ENCODE data around the gene GSAP.
A peak's percentile ranks its signal among the peaks of the same experiment; 100 is the strongest.

GSAP gene

GRCh38 chr7:77433901-77434300 lies 17.8 kb upstream of the GSAP start:
- TF ChIP-seq POLR2AphosphoS5 (IDR thresholded peaks at IDR 0.05; ENCODE audit: low read depth, low read length) (no peak), POLR2A (IDR thresholded peaks at IDR 0.05; ENCODE audit: low read depth, low read length) (no peak)
- FAIRE-seq (no peak), DNase-seq (ENCODE audit: insufficient read length) (no peak)

- TF ChIP-seq TAF1 (IDR thresholded peaks at IDR 0.05; ENCODE audit: borderline replicate concordance, low read depth, low read length) (no peak), POLR2AphosphoS5 (IDR thresholded peaks at IDR 0.05; ENCODE audit: low read depth, low read length) (no peak), POLR2A (IDR thresholded peaks at IDR 0.05; ENCODE audit: low read depth, low read length) (no peak)
- no peak for FAIRE-seq
Observed at GRCh38 chr7:77430927-77431326, 14.8 kb upstream of the GSAP start.

GRCh38 chr7:77428777-77429231 lies 12.7 kb upstream of the GSAP start:
- FAIRE-seq: no peak

More at GRCh38 chr7:77430927-77431326, 14.8 kb upstream of the GSAP start:
- no peak for DNase-seq (ENCODE audit: insufficient read length)

GRCh38 chr7:77427996-77428603 lies 12.0 kb upstream of the GSAP start:
- DNase-seq (ENCODE audit: insufficient read length) (no peak), FAIRE-seq (peak; percentile 48)
- TF ChIP-seq POLR2A (IDR thresholded peaks at IDR 0.05; ENCODE audit: low read depth, low read length) (no peak), POLR2AphosphoS5 (IDR thresholded peaks at IDR 0.05; ENCODE audit: low read depth, low read length) (no peak), TAF1 (IDR thresholded peaks at IDR 0.05; ENCODE audit: borderline replicate concordance, low read depth, low read length) (no peak)

More at GRCh38 chr7:77428777-77429231, 12.7 kb upstream of the GSAP start:
- no peak for DNase-seq (ENCODE audit: insufficient read length)
- TF ChIP-seq POLR2A (IDR thresholded peaks at IDR 0.05; ENCODE audit: low read depth, low read length): no peak
- TF ChIP-seq POLR2AphosphoS5 (IDR thresholded peaks at IDR 0.05; ENCODE audit: low read depth, low read length): no peak
- no peak for TF ChIP-seq TAF1 (IDR thresholded peaks at IDR 0.05; ENCODE audit: borderline replicate concordance, low read depth, low read length)

- DNase-seq (ENCODE audit: insufficient read length): no peak
- peak; percentile 64 for FAIRE-seq
Observed at GRCh38 chr7:77426521-77427051, 10.4 kb upstream of the GSAP start.

GRCh38 chr7:77426052-77426404 lies 9.9 kb upstream of the GSAP start:
- TF ChIP-seq POLR2AphosphoS5 (IDR thresholded peaks at IDR 0.05; ENCODE audit: low read depth, low read length) (no peak), POLR2A (IDR thresholded peaks at IDR 0.05; ENCODE audit: low read depth, low read length) (no peak), TAF1 (IDR thresholded peaks at IDR 0.05; ENCODE audit: borderline replicate concordance, low read depth, low read length) (no peak)
- FAIRE-seq (peak; percentile 36), DNase-seq (ENCODE audit: insufficient read length) (no peak)

More at GRCh38 chr7:77426521-77427051, 10.4 kb upstream of the GSAP start:
- no peak for TF ChIP-seq POLR2AphosphoS5 (IDR thresholded peaks at IDR 0.05; ENCODE audit: low read depth, low read length)
- TF ChIP-seq POLR2A (IDR thresholded peaks at IDR 0.05; ENCODE audit: low read depth, low read length): no peak
- TF ChIP-seq TAF1 (IDR thresholded peaks at IDR 0.05; ENCODE audit: borderline replicate concordance, low read depth, low read length): no peak

- DNase-seq (ENCODE audit: insufficient read length) (no peak), FAIRE-seq (no peak)
- TF ChIP-seq POLR2A (IDR thresholded peaks at IDR 0.05; ENCODE audit: low read depth, low read length) (no peak), TAF1 (IDR thresholded peaks at IDR 0.05; ENCODE audit: borderline replicate concordance, low read depth, low read length) (no peak), POLR2AphosphoS5 (IDR thresholded peaks at IDR 0.05; ENCODE audit: low read depth, low read length) (no peak)
Observed at GRCh38 chr7:77425101-77426051, 9.2 kb upstream of the GSAP start.

- TF ChIP-seq TAF1 (IDR thresholded peaks at IDR 0.05; ENCODE audit: borderline replicate concordance, low read depth, low read length): no peak
- no peak for TF ChIP-seq POLR2AphosphoS5 (IDR thresholded peaks at IDR 0.05; ENCODE audit: low read depth, low read length)
- no peak for TF ChIP-seq POLR2A (IDR thresholded peaks at IDR 0.05; ENCODE audit: low read depth, low read length)
- DNase-seq (ENCODE audit: insufficient read length) (no peak), FAIRE-seq (no peak)
Observed at GRCh38 chr7:77422500-77422899, 6.4 kb upstream of the GSAP start.

- TF ChIP-seq POLR2AphosphoS5 (IDR thresholded peaks at IDR 0.05; ENCODE audit: low read depth, low read length): no peak
- no peak for TF ChIP-seq POLR2A (IDR thresholded peaks at IDR 0.05; ENCODE audit: low read depth, low read length)
- no peak for TF ChIP-seq TAF1 (IDR thresholded peaks at IDR 0.05; ENCODE audit: borderline replicate concordance, low read depth, low read length)
- FAIRE-seq: no peak
- DNase-seq (ENCODE audit: insufficient read length): no peak
Observed at GRCh38 chr7:77420986-77421672, 5.0 kb upstream of the GSAP start.

GRCh38 chr7:77420438-77420837 lies 4.3 kb upstream of the GSAP start:
- no peak for FAIRE-seq
- TF ChIP-seq TAF1 (IDR thresholded peaks at IDR 0.05; ENCODE audit: borderline replicate concordance, low read depth, low read length) (no peak), POLR2A (IDR thresholded peaks at IDR 0.05; ENCODE audit: low read depth, low read length) (no peak), POLR2AphosphoS5 (IDR thresholded peaks at IDR 0.05; ENCODE audit: low read depth, low read length) (no peak)
- no peak for DNase-seq (ENCODE audit: insufficient read length)

GRCh38 chr7:77419102-77419501 lies 3.0 kb upstream of the GSAP start:
- DNase-seq (ENCODE audit: insufficient read length) (no peak), FAIRE-seq (no peak)
- no peak for TF ChIP-seq TAF1 (IDR thresholded peaks at IDR 0.05; ENCODE audit: borderline replicate concordance, low read depth, low read length)
- no peak for TF ChIP-seq POLR2A (IDR thresholded peaks at IDR 0.05; ENCODE audit: low read depth, low read length)
- TF ChIP-seq POLR2AphosphoS5 (IDR thresholded peaks at IDR 0.05; ENCODE audit: low read depth, low read length): no peak
